Spinal cord (tissue), 4 donors: ENCODE measurements around the gene FNIP1. TPM values are rescaled to one million over a fixed set of nuclear protein-coding genes. Genes with fewer than 3 reads are reported as not detected.

ENCODE experiments used
- polyA plus RNA-seq, 2 donors: library from polyadenylated mRNA; unstranded; fragments of 120-200 nt; gene quantifications; one replicate each; pipeline ENCODE4 v1.2.1, GENCODE V29; 2013; ENCODE audit not compliant: insufficient read length in 2 of 2
- total RNA-seq, 2 donors: library from RNA; depleted of rRNA in 1 of 2; stranded (reverse); fragments of 120-200 nt in 1 of 2; fragments of >200 nt in 1 of 2; gene quantifications; one replicate each; pipeline versions ENCODE4 v1.2.3 to v1.2.4, GENCODE V29; 2013 to 2014

The FNIP1 gene
- total and polyA plus RNA-seq, 4 donors: 17.8 to 62.7 (median 26.3) TPM

Other genes with a start within 250 kb of the FNIP1 start
- 10 to 100 TPM; 43.0 to 95.2 TPM for gene RAPGEF6, start 161.8 kb downstream of the FNIP1 start, total RNA-seq
- gene RAPGEF6, start 161.8 kb downstream of the FNIP1 start, polyA plus RNA-seq: 10 to 100 TPM; 19.3 to 24.0 TPM
- 1 to 10 TPM in 1 of 2 donors, under 1 TPM in 1; 0.17 to 1.9 TPM for gene MEIKIN, start 148.6 kb upstream of the FNIP1 start, total RNA-seq
- gene MEIKIN, start 148.6 kb upstream of the FNIP1 start, polyA plus RNA-seq: 1 to 10 TPM in 1 of 2 donors, under 1 TPM in 1; 0.36 to 1.1 TPM
- 100 to 1,000 TPM in 1 of 2 donors, 10 to 100 TPM in 1; 27.9 to 103 TPM for gene ACSL6, start 214.6 kb upstream of the FNIP1 start, total RNA-seq
- gene ACSL6, start 214.6 kb upstream of the FNIP1 start, polyA plus RNA-seq: 10 to 100 TPM; 72.1 to 77.7 TPM